ENCODE measurements around the gene PARD3. TPM values are rescaled to one million over a fixed set of nuclear protein-coding genes. Genes with fewer than 3 reads are reported as not detected.
A peak's percentile ranks its signal among the peaks of the same experiment; 100 is the strongest.

PARD3 gene
- total RNA-seq, 2 donors from 2014 or later = 1.4 to 2.7 TPM

GRCh38 chr10:34558093-34558583, 257.0 kb downstream of the PARD3 start:
- H3K27ac Mint-ChIP-seq = no peak overlapping the region
- H3K9me3 Mint-ChIP-seq = no peaks in the 10 kb centered on the region
- ATAC-seq (no peak), DNase-seq (ENCODE audit: low spot score in 2 of 2) (no peak)
- no peaks in the 10 kb centered on the region for H3K36me3 Mint-ChIP-seq

GRCh38 chr10:34557173-34557572, 257.9 kb downstream of the PARD3 start:
- ATAC-seq (no peak), DNase-seq (ENCODE audit: low spot score in 2 of 2) (no peak)
- H3K27ac Mint-ChIP-seq = no peak overlapping the region
- H3K36me3 Mint-ChIP-seq = no peaks in the 10 kb centered on the region
- no peaks in the 10 kb centered on the region for H3K9me3 Mint-ChIP-seq

GRCh38 chr10:34555653-34556052, 259.4 kb downstream of the PARD3 start:
- no peak overlapping the region for H3K27ac Mint-ChIP-seq
- ATAC-seq (no peak), DNase-seq (ENCODE audit: low spot score in 2 of 2) (no peak)

GRCh38 chr10:34553747-34554146, 261.3 kb downstream of the PARD3 start:
- ATAC-seq = no peak
- Mint-ChIP-seq H3K9me3 (no peaks in the 10 kb centered on the region), H3K36me3 (no peaks in the 10 kb centered on the region), H3K27ac (no peak overlapping the region)
- no peak for DNase-seq (ENCODE audit: low spot score in 2 of 2)

More at GRCh38 chr10:34555653-34556052, 259.4 kb downstream of the PARD3 start:
- no peaks in the 10 kb centered on the region for H3K36me3 Mint-ChIP-seq
- H3K9me3 Mint-ChIP-seq = no peaks in the 10 kb centered on the region

GRCh38 chr10:34551295-34551694, 263.8 kb downstream of the PARD3 start:
- ATAC-seq (no peak), DNase-seq (ENCODE audit: low spot score in 2 of 2) (no peak)
- no peaks in the 10 kb centered on the region for H3K36me3 Mint-ChIP-seq
- H3K9me3 Mint-ChIP-seq = no peaks in the 10 kb centered on the region
- peak overlapping the region in 1 of 2 donors; percentile 67 for H3K27ac Mint-ChIP-seq

GRCh38 chr10:34549953-34550352, 265.1 kb downstream of the PARD3 start:
- no peaks in the 10 kb centered on the region for H3K36me3 Mint-ChIP-seq
- no peak overlapping the region for H3K27ac Mint-ChIP-seq
- ATAC-seq (no peak), DNase-seq (ENCODE audit: low spot score in 2 of 2) (no peak)
- no peaks in the 10 kb centered on the region for H3K9me3 Mint-ChIP-seq

GRCh38 chr10:34549001-34549400, 266.1 kb downstream of the PARD3 start:
- H3K9me3 Mint-ChIP-seq = no peaks in the 10 kb centered on the region
- no peaks in the 10 kb centered on the region for H3K36me3 Mint-ChIP-seq
- no peak overlapping the region for H3K27ac Mint-ChIP-seq
- no peak for ATAC-seq
- DNase-seq (ENCODE audit: low spot score in 2 of 2) = no peak

- no peak for DNase-seq (ENCODE audit: low spot score in 2 of 2)
- H3K27ac Mint-ChIP-seq = no peak overlapping the region
- no peaks in the 10 kb centered on the region for H3K9me3 Mint-ChIP-seq
- ATAC-seq = no peak
- H3K36me3 Mint-ChIP-seq = no peaks in the 10 kb centered on the region
Measured at GRCh38 chr10:34548466-34548865, 266.6 kb downstream of the PARD3 start.

- Mint-ChIP-seq H3K9me3 (no peaks in the 10 kb centered on the region), H3K27ac (no peak overlapping the region), H3K36me3 (no peaks in the 10 kb centered on the region)
- DNase-seq (ENCODE audit: low spot score in 2 of 2) (no peak), ATAC-seq (no peak)
Measured at GRCh38 chr10:34547695-34548094, 267.4 kb downstream of the PARD3 start.

- Mint-ChIP-seq H3K27ac (no peak overlapping the region), H3K36me3 (no peaks in the 10 kb centered on the region), H3K9me3 (no peaks in the 10 kb centered on the region)
- DNase-seq (ENCODE audit: low spot score in 2 of 2) = no peak
- no peak for ATAC-seq
Measured at GRCh38 chr10:34547291-34547690, 267.8 kb downstream of the PARD3 start.

GRCh38 chr10:34544400-34544799, 270.7 kb downstream of the PARD3 start:
- H3K27ac Mint-ChIP-seq = no peak overlapping the region
- no peak for DNase-seq (ENCODE audit: low spot score in 2 of 2)

GRCh38 chr10:34543716-34544115, 271.4 kb downstream of the PARD3 start:
- ATAC-seq (no peak), DNase-seq (ENCODE audit: low spot score in 2 of 2) (no peak)
- no peaks in the 10 kb centered on the region for H3K36me3 Mint-ChIP-seq
- no peak overlapping the region for H3K27ac Mint-ChIP-seq
- H3K9me3 Mint-ChIP-seq = no peaks in the 10 kb centered on the region

More at GRCh38 chr10:34544400-34544799, 270.7 kb downstream of the PARD3 start:
- ATAC-seq = no peak
- no peaks in the 10 kb centered on the region for H3K36me3 Mint-ChIP-seq
- no peaks in the 10 kb centered on the region for H3K9me3 Mint-ChIP-seq

GRCh38 chr10:34540492-34540891, 274.6 kb downstream of the PARD3 start:
- DNase-seq (ENCODE audit: low spot score in 2 of 2) (no peak), ATAC-seq (no peak)

GRCh38 chr10:34539533-34540315, 275.4 kb downstream of the PARD3 start:
- no peak overlapping the region for H3K27ac Mint-ChIP-seq
- ATAC-seq = no peak
- no peaks in the 10 kb centered on the region for H3K9me3 Mint-ChIP-seq
- DNase-seq (ENCODE audit: low spot score in 2 of 2) = no peak
- no peaks in the 10 kb centered on the region for H3K36me3 Mint-ChIP-seq

More at GRCh38 chr10:34540492-34540891, 274.6 kb downstream of the PARD3 start:
- no peaks in the 10 kb centered on the region for H3K36me3 Mint-ChIP-seq
- no peaks in the 10 kb centered on the region for H3K9me3 Mint-ChIP-seq
- H3K27ac Mint-ChIP-seq = no peak overlapping the region

- Mint-ChIP-seq H3K36me3 (no peaks in the 10 kb centered on the region), H3K9me3 (no peaks in the 10 kb centered on the region), H3K27ac (no peak overlapping the region)
- no peak for ATAC-seq
- no peak for DNase-seq (ENCODE audit: low spot score in 2 of 2)
Measured at GRCh38 chr10:34538281-34538829, 276.7 kb downstream of the PARD3 start.

GRCh38 chr10:34537629-34538231, 277.4 kb downstream of the PARD3 start:
- no peaks in the 10 kb centered on the region for H3K9me3 Mint-ChIP-seq
- DNase-seq (ENCODE audit: low spot score in 2 of 2) (no peak), ATAC-seq (peak in 1 of 2 donors; percentile 40)
- H3K36me3 Mint-ChIP-seq = no peaks in the 10 kb centered on the region
- no peak overlapping the region for H3K27ac Mint-ChIP-seq

- Mint-ChIP-seq H3K36me3 (no peaks in the 10 kb centered on the region), H3K9me3 (peaks cover 4 to 7% of the 10 kb centered on the region in 2 donors), H3K27ac (no peak overlapping the region)
- DNase-seq (ENCODE audit: low spot score in 2 of 2) (no peak), ATAC-seq (no peak)
Measured at GRCh38 chr10:34535872-34536271, 279.2 kb downstream of the PARD3 start.

All from activated naive CD4-positive, alpha-beta T cell treated with anti-CD3 and anti-CD28 coated beads, Interleukin-2, amount 50 U/mL, for 72 hours (primary cell).